ENCODE results near the gene ERICH2. TPM values are rescaled to one million over a fixed set of nuclear protein-coding genes. Genes with fewer than 3 reads are reported as not detected.
A peak's percentile ranks its signal among the peaks of the same experiment; 100 is the strongest.

Gene ERICH2
- total and polyA plus RNA-seq, 8 donors = 0.49 to 3.6 (median 1.2) TPM

DNA sequence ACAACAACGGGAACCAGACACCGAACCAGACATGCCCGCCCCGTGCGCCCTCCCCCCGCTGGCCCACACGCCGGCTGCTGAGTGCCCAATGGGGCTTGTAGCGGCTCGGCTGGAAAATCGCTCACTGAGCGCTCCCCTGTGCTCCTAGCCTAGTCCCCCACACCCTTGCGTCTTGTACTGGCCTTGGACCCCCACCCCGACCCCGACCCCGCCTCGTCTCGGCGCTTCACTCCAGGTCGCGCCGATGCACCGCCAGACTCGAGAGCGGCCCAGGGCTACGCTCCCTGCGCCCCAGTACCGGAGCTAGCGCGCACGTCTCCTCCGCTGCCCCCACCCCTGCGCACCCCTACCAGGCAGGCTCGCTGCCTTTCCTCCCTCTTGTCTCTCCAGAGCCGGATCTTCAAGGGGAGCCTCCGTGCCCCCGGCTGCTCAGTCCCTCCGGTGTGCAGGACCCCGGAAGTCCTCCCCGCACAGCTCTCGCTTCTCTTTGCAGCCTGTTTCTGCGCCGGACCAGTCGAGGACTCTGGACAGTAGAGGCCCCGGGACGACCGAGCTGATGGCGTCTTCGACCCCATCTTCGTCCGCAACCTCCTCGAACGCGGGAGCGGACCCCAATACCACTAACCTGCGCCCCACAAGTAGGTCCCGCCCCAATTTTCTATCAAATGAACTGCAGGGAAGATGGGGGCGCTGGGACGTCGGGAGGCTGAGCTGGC is 48.0 kb downstream of the ERICH2 start:
- 2 to 5% methylated on average over 60 of the region's 60 CpGs for WGBS, 2 donors
- intact Hi-C loops (cut with DNase I) = loop anchor here (5.0 to 10.0 kb wide), 4 partner anchors 411 to 453 kb away; no protein-coding TSS in a partner anchor
- peaks cover 3 to 26% (median 16%) of the 10 kb centered on the region in 3 donors for H3K4me1 ChIP-seq
- no peak overlapping the region for H3K27ac ChIP-seq
- ATAC-seq (peak in 1 of 4 donors; percentile 3), DNase-seq (peak in 1 of 6 donors; percentile 69), FAIRE-seq (no peak)
- H3K27me3 ChIP-seq = peaks cover 10 to 71% (median 28%) of the 10 kb centered on the region in 4 donors
- peak overlapping the region in 1 of 4 donors; percentile 48 for H3K4me3 ChIP-seq
- H3K9me3 ChIP-seq = no peaks in the 10 kb centered on the region
- H3K36me3 ChIP-seq = no peaks in the 10 kb centered on the region
- TF ChIP-seq, protein P1, sequence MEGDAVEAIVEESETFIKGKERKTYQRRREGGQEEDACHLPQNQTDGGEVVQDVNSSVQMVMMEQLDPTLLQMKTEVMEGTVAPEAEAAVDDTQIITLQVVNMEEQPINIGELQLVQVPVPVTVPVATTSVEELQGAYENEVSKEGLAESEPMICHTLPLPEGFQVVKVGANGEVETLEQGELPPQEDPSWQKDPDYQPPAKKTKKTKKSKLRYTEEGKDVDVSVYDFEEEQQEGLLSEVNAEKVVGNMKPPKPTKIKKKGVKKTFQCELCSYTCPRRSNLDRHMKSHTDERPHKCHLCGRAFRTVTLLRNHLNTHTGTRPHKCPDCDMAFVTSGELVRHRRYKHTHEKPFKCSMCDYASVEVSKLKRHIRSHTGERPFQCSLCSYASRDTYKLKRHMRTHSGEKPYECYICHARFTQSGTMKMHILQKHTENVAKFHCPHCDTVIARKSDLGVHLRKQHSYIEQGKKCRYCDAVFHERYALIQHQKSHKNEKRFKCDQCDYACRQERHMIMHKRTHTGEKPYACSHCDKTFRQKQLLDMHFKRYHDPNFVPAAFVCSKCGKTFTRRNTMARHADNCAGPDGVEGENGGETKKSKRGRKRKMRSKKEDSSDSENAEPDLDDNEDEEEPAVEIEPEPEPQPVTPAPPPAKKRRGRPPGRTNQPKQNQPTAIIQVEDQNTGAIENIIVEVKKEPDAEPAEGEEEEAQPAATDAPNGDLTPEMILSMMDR (IDR thresholded peaks at IDR 0.05) = no peak

DNA sequence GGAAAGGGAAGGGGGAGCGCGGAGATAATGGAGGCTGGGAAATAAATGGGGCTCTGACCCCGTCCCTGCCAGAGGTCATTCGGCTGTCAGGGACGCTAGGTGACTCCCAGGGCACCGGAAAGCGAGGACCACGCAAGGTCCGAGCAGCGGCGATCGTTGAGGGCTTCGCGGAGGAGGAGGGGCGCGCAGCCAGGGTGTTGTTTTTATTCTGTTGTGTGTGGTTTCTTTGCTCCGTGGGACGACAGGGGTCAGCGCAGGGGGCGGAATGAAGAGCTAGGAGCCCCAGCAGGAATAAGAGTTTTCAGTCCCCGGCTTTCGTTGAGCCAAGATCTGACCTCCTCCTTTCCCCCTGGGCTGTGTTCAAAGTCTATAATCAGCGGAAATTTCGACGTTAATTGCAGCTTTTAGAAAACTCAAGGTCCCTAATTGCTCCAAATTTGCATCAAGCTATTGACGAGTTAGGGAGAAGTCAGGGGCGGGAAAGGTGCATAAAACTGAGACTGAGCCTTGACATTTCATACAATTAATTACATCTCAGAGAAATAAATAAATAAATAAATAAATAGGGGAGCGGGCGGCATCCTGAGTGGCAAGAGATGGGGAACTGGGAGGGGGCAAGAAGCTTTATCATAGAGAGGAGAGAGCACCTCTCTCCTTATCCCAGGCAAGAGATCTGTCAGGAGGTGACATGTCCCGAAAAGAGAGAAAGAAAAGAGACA is 48.7 kb downstream of the ERICH2 start:
- ATAC-seq (no peak), FAIRE-seq (no peak), DNase-seq (no peak)
- Histone ChIP-seq H3K9me3 (no peaks in the 10 kb centered on the region), H3K36me3 (no peaks in the 10 kb centered on the region), H3K4me1 (peaks cover 3 to 26% (median 16%) of the 10 kb centered on the region in 3 donors), H3K4me3 (peak overlapping the region in 1 of 4 donors; percentile 48), H3K27me3 (peaks cover 7 to 69% (median 22%) of the 10 kb centered on the region in 4 donors), H3K27ac (no peak overlapping the region)
- WGBS, 2 donors = 9% methylated on average over 30 of the region's 30 CpGs
- intact Hi-C loops (cut with DNase I) = loop anchor here (5.0 to 10.0 kb wide), 4 partner anchors 412 to 454 kb away; no protein-coding TSS in a partner anchor
- TF ChIP-seq, protein P1 (IDR thresholded peaks at IDR 0.05) = no peak

DNA sequence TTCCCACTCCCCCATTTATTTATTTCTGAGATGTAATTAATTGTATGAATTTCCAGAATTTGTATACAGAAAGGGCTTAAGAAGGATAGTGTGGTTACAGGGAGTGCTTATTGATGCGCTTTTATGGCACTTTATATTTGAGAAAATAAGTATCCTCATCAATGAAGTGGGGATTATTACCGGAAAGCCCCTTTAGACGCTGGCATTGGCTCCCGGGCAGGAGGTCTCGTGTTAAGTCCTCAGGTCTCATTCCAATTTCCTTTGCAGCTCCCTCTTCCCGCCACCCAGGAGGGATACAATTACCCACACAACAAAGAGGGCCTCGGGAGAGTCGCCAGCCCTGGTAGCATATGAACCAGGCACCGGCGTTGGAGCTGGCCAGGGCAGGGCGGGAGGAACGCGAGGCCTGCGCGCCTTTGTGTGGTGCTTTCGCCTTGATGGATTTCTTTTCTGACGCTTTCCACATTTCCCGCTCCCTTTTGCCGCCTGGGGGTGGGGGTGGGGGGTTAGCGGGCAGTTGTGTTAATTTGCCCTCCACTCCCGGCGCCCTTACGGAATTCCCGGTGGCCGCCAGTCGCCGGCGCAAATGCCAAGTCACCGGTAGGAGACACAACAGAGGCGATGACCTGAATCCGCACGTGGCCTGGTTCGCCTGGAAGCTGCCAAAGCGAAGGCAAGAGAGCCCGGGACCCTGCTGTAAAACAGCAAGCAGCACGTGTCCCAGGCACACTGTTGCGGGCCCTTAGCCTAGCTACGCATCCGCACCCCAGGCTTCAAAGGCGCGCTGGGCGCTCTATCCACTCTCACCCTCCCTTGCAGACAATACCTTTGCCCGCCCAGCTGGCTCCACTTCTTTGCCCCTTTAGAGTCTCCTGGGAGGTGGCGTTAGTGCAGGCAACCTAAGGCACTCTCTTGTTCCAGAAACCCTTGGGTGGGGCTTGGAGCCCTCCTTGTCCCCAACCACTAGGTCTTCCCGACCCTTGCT is 49.8 kb downstream of the ERICH2 start:
- TF ChIP-seq, protein P1 (IDR thresholded peaks at IDR 0.05) = no peak
- Histone ChIP-seq H3K36me3 (no peaks in the 10 kb centered on the region), H3K4me1 (peaks cover 3 to 26% (median 16%) of the 10 kb centered on the region in 3 donors), H3K27ac (no peak overlapping the region), H3K27me3 (peaks cover 7 to 58% (median 16%) of the 10 kb centered on the region in 4 donors), H3K4me3 (peak overlapping the region in 1 of 4 donors; percentile 27), H3K9me3 (no peaks in the 10 kb centered on the region)
- intact Hi-C loops (cut with DNase I) = loop anchor here (5.0 to 10.0 kb wide), 4 partner anchors 413 to 455 kb away; no protein-coding TSS in a partner anchor
- 18 to 20% methylated on average over 43 to 45 of the region's 45 CpGs for WGBS, 2 donors
- ATAC-seq = no peak
- DNase-seq = peak in 1 of 6 donors; percentile 56
- FAIRE-seq = no peak

DNA sequence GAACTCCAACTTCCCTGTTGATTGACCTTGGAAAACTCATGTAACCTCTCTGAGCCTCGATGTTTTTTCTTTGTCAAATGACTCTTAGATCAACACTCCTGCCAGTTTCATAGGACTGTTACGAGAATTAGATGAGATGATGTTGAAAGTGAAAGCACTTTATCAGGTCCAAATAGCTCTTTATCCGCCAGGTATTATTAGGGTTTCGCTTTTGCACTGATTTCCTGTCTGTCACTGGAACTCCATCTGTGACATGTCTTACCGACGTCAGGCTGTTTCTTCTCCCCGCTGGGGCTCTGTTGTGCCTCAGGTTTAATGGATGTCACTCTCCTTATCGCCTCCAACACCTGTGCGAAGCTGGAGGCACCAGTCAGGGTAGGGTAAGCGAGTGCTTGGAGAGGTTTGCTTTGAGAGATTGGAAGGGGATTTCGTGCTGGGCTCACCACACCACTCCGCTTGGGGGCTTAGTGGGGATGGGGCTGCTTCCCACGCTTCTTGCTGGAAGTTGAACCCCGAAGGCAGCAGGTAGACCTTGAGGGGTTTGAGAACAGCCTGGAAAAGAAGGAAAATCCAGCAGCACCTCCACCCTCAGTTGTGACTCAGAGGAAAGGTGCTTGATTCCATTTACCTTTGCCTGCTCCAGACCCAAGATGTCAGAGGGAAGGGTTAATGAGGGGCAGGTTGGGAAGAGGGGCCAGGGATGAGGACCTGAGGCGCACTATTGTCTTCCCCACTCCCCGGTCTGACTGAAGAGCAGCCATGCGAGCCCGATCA is 50.8 kb downstream of the ERICH2 start:
- intact Hi-C loops (cut with DNase I) = no loop called here
- peak overlapping the region in 1 of 4 donors; percentile 27 for H3K4me3 ChIP-seq
- no peak for DNase-seq
- FAIRE-seq = no peak
- no peaks in the 10 kb centered on the region for H3K9me3 ChIP-seq
- no peak for ATAC-seq
- H3K27ac ChIP-seq = no peak overlapping the region
- WGBS, 2 donors = 10 to 15% methylated on average over 18 of the region's 18 CpGs
- peaks cover 0 to 24% (median 15%) of the 10 kb centered on the region in 3 donors for H3K4me1 ChIP-seq
- H3K36me3 ChIP-seq = no peaks in the 10 kb centered on the region
- TF ChIP-seq, protein P1 (IDR thresholded peaks at IDR 0.05) = no peak
- peaks cover 5 to 51% (median 14%) of the 10 kb centered on the region in 4 donors for H3K27me3 ChIP-seq
